Urothelium cell line (cell line): Measurements from ENCODE around the gene ZNF236.
A peak's percentile ranks its signal among the peaks of the same experiment; 100 is the strongest.
"Not testable (repeated sequence)": the region's sequence is repeated elsewhere in the genome, so short reads cannot be mapped to it uniquely, and the experiment has no call there.

Experiments used
- DNase-seq: peaks from one replicate; pipeline ENCODE4 v3.0.0; 2011; ENCODE audit warnings: low spot score, mixed read lengths
- FAIRE-seq: peaks from 2 replicates; lab custom pipeline; 2011; peaks lifted over from hg19 to GRCh38; lab: Jason Lieb, UNC

ZNF236 gene

GRCh38 chr18:76938619-76939018, 116.3 kb downstream of the ZNF236 start:
- DNase-seq (no peak), FAIRE-seq (no peak)

- DNase-seq (no peak), FAIRE-seq (no peak)
Observed at GRCh38 chr18:76941284-76941683, 118.9 kb downstream of the ZNF236 start.

DNA sequence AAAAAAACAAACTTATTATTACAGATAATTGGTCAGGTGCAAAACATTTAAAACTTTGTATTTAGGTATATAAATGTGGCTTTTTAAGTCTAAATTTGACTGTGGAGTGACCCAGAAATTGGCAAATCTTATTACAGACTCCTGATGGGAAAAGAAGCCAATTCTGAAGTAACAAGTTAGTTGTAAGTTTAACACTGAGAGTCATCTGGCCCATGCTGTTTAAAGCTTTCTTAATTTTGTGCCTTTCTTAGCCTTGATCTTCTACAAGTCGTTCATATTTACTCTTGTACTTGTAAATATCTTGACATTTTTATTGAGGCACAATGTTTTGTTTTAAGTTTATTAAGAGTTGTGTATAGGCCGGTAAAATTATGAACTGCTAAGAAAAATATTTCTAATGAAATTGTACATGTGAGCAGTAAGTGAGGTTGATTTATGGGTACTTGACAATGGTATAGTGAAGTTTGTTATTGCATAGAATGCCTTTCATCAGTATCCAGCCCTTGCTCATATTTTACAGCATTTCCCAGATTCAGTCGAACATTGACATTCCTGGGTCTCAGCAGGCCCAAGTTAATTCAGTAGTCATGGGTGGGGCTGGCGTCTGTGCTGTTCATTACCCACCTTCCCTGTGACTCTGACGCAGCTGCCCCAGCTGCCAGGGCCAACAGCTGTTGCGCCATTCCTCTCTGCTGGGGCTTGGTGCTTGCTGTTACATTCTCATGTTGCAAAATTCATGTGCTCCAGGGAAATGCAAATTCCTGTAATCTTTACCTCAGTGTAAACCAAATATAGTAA, 121.4 kb downstream of the ZNF236 start:
- DNase-seq: no peak
- FAIRE-seq: no peak

DNA sequence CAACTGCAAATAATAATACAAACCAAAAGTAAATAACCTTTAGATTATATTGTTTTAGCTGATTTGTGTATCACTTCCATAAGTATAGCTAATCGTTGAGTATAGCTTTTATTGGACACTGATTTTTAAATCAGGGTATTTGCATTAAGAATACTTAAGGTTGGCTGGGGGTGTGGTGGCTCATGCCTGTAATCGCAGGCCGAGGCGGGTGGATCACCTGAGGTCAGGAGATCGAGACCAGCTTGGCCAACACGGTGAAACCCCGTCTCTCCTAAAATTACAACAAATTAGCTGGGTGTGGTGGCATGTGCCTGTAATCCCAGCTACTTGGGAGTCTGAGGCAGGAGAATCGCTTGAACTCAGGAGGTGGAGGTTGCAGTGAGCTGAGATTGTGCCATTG, 122.0 kb downstream of the ZNF236 start:
- not testable (repeated sequence) for DNase-seq, FAIRE-seq

DNA sequence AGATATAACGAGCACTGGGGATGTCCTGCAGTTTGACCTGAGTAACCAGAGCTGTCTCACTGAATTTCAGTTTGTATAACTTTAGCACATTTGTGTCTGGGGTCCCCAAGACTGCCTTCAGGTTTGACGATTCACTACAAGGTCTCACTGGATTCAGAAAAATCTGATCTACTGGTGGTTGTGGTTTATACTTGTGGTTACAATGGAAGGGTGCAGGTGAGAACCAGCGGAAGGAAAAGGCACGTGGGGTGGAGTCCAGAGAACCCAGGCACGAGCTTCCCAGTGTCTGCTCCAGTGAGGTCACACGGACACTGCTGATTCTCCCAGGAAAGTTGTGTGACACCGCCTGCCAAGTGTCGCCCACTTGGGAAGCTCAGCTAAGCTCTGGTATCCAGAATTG, 126.0 kb downstream of the ZNF236 start:
- no peak for DNase-seq
- no peak for FAIRE-seq

- FAIRE-seq: no peak
Observed at GRCh38 chr18:76951456-76952247, 129.3 kb downstream of the ZNF236 start.

DNA sequence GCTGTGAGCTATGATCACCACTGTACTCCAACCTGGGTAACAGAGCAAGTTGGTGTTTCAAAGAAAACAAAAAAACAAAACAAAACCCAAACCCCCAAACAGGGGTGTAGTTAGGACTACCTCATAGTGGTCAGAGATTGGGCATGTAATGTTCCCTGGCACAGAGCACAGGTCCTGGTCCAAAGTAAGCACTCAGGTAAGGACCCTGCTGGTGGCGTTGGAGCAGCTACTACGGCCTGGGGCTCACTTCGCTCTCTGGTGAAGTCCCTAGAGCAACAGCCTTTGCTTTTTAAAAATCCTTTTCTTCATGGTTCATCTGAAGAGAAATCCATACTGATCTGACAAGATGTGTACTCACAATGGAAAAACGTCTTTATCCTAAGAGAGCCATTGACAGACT, 130.4 kb downstream of the ZNF236 start:
- FAIRE-seq (no peak), DNase-seq (no peak)

More at GRCh38 chr18:76951456-76952247, 129.3 kb downstream of the ZNF236 start:
- no peak for DNase-seq

- DNase-seq: no peak
Observed at GRCh38 chr18:76953156-76953555, 130.8 kb downstream of the ZNF236 start.

DNA sequence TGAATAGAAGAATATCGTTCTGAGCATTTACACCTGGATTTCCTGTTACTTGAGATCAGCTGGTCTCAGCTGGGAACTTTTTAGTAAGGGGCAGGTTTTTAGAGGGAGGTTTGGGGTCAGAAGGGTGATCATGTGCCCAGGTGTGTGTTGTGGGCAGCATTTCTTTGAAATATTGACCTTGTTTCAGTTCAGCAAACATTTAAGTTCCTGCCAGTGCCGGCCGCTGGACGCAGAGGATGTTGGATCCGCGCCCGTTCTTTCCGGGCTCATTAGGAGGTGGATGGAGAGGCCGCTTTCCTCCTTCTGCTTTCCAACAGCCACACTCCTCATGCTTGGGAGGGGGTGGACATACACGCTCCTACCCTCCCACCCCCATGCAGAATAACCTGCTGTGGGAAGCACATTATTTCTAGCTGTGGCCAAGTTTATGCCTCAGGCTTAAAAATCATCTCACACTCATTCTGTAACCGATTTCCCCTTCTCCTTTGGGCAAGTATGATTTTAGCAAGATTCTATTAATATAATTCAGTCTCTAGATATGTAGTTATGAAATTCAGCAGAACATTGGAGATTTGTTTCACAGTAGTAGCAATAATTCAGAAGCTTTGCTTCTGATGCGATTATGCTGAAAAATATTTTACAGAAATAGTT, 131.4 kb downstream of the ZNF236 start:
- FAIRE-seq (no peak), DNase-seq (no peak)

More at GRCh38 chr18:76953156-76953555, 130.8 kb downstream of the ZNF236 start:
- FAIRE-seq: no peak

DNA sequence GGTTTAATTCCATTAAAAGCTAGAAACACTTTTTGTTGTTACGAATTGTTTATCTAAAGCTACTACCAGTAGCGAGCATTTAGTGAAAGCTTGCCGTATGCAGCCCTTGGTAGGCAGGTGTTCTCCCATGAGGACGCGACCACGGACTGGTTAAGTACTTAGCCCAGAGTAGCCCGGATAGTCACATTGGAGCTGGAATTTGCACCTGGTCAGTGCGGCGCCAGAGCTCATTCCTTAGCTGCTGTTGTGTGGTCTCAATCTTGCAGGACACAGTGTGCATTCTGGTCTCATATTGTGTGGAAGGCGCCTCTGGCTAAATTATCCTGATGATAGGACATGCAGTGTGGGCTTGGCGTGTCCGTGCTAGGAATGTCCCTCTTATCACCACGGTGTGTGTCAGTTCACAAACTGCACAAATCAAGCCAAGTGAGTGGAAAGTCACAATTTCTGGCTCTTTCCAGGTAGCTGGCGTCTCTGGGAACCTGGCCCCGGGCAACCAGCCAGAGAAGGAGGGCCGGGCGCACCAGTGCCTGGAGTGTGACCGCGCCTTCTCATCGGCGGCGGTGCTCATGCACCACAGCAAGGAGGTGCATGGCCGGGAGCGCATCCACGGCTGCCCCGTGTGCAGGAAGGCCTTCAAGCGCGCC, 133.3 kb downstream of the ZNF236 start:
- DNase-seq (no peak), FAIRE-seq (no peak)

DNA sequence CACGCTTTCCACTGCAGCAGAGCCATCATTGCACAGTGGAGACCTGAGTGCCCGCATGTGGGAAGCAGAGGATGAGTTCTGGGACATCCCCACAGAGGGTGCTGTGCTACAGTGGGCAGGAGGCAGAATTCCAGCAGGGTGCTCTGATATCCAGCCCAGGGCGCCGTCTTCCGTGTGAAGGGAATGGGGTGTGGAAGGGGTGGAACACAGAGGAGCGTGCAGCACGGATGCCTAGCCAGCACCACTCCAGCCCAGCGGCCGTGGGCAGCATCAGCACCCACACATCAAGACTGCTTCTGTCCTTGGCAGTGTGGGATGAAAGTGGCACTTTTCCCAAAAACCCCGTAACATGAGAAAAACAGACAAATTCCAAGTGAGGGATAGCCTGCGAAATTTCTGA, 134.3 kb downstream of the ZNF236 start:
- FAIRE-seq: no peak
- DNase-seq: no peak

DNA sequence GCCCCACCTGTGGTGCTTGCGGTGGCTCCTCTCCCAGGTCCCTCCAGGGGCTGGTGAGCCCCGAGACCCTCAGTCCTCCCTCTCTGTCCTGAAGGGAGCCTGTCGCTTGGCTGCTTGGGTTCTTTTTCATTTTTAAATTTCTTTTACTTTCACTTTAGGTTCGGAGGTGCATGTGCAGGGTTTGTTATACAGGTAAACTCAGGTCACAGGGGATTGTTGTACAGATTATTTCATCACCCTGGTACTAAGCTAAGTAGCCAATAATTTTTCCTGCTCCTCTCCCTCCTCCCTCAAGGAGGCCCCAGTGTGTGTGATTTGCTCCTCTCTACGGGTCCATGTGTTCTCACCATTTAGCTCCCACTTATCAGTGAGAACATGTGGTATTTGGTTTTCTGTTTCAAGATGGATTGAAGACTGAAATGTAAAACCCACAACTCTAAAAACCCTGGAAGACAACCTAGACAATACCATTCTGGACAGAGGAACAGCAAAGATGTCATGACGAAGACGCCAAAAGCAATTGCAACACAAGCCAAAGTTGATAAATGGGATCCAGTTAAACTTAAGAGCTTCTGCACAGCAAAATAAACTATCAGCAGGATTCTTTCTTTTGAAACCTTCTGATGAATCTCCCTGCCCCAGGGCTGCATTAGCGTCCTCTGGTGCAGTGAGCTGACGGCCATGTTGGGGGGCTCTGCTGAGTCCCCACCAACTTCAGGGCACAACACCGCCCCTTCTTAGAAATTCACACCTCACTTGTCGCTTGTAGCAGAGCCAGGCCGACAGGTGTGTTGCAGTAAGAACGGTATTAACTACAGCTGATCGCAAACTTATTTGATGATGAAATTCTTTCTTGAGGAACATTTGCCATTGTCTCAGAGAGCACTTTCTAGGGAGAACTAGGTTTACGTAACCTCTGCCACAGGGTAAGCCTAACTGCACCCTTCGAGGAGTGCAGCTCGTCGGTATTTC, 135.3 kb downstream of the ZNF236 start:
- DNase-seq (no peak), FAIRE-seq (no peak)

GRCh38 chr18:76958692-76959341, 136.5 kb downstream of the ZNF236 start:
- DNase-seq (no peak), FAIRE-seq (no peak)

GRCh38 chr18:76959605-76960004, 137.2 kb downstream of the ZNF236 start:
- FAIRE-seq (no peak), DNase-seq (no peak)

- FAIRE-seq (no peak), DNase-seq (no peak)
Observed at GRCh38 chr18:76960528-76961035, 138.2 kb downstream of the ZNF236 start.

DNA sequence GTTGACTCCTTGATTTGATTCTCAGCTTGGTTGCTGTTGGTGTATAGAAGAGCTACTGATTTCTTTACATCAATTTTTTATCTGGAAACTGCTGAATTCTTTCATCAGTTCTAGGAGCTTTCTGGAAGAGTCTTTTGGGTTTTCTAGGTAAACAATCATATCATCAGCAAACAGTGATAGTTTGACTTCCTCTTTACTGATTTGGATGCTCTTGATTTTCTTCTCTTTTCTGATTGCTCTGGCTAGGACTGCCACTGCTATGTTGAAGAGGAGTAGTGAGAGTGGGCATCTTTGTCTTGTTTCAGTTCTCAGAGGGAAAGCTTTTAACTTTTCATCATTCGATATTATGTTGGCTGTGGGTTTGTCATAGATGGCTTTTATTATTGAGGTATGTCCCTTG, 140.5 kb downstream of the ZNF236 start:
- DNase-seq (no peak), FAIRE-seq (no peak)

GRCh38 chr18:76963936-76964335, 141.6 kb downstream of the ZNF236 start:
- no peak for DNase-seq
- no peak for FAIRE-seq

DNA sequence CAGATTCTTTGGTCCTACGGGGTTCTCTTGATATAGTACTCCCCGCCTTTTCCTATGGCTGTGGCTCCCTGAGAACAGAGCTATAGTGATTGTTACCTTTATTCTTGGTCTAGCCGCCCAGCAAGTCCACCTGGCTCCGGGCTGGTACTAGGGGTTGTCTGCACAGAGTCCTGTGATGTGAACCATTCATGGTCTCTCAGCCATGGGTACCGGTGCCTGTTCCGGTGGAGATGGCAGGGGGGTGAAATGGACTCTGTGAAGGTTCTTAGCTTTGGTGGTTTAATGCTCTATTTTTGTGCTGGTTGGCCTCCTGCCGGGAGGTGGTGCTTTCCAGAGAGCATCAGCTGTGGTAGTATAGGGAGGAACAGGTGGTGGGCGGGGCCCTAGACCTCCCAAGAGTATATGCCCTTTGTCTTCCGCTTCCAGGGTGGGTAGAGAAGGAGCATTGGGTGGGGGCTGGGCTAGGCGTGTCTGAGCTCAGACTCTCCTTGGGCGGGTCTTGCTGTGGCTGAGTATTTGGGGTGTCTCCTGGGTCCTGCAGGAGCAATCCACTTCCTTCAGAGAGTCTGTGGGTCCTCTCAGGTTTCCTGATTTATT, 143.3 kb downstream of the ZNF236 start:
- not testable (repeated sequence) for DNase-seq, FAIRE-seq

GRCh38 chr18:76967299-76967698, 144.9 kb downstream of the ZNF236 start:
- FAIRE-seq: peak; percentile 95
- DNase-seq: not testable (repeated sequence)
